Measurements from ENCODE around the gene UBALD1.

GRCh38 chr16:4601864-4602186, 12.9 kb downstream of the UBALD1 start:
- no peak for TF ChIP-seq REST (IDR thresholded peaks at IDR 0.05; ENCODE audit: insufficient read depth in 1 of 2, low read depth in 2 of 2, low read length in 2 of 2)
- TF ChIP-seq POLR2AphosphoS5 (IDR thresholded peaks at IDR 0.05; ENCODE audit: low read depth, low read length): no peak

Measured in PFSK-1 (cell line).